GM04503 (cell line): ENCODE data around the gene CRYGN.

ENCODE experiments used
- DNase-seq: peaks from one replicate; pipeline ENCODE4 v3.0.0-alpha.2; 2012; ENCODE audit warnings: low read depth

The CRYGN gene

DNA sequence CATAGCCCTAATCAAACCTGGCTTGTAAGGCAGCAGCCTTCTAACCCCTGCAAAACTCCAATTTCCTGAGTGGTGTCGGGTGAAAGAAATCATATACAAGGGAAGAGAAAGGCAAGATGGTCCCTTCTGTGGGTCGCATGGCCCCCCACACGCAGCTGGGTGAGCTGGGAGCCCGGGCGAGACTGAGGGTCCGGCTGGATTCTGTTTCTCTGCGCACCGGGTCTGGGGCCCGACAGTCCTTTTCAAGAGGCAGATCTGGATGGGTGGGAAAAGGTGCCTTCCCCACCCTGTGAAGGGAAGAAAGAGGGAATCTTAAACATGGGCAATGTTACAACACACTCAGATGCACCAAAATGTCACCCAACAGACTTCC lies 48.6 kb downstream of the CRYGN start:
- no peak for DNase-seq

DNA sequence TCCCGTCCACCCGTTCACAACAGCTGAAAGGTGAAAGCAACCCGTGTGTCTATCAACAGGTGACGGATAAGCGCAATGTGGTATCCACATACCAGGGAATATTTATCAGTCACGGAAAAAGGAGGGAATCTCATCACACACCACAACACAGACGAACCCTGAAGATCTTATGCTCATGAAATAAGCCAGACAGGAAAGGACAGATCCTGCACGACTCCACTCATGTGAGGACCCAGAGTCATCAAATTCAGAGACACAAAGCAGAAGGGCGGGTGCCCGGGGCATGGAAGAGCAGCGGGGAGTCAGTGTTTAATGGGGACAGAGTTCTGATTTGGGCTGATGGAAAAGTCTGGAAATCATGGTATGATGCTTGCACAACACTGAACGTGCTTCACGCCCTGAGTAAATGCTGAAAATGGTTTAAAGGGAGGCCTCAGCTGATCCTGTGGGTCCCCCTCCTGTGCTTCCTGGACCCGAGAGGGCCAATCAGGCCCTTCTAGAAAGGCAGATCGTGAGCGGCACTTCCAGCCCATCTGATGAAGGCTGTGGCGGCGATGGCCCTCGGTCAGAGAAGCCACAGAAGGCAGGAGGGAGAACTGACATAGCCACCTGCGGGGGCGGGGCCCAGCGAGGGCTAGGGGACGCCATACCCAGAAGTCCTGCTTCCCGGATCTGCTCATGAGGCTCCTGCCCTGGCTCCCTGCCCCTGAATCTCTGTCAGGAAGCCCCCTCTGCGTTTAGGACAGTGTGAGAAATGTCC lies 49.2 kb downstream of the CRYGN start:
- no peak for DNase-seq

DNA sequence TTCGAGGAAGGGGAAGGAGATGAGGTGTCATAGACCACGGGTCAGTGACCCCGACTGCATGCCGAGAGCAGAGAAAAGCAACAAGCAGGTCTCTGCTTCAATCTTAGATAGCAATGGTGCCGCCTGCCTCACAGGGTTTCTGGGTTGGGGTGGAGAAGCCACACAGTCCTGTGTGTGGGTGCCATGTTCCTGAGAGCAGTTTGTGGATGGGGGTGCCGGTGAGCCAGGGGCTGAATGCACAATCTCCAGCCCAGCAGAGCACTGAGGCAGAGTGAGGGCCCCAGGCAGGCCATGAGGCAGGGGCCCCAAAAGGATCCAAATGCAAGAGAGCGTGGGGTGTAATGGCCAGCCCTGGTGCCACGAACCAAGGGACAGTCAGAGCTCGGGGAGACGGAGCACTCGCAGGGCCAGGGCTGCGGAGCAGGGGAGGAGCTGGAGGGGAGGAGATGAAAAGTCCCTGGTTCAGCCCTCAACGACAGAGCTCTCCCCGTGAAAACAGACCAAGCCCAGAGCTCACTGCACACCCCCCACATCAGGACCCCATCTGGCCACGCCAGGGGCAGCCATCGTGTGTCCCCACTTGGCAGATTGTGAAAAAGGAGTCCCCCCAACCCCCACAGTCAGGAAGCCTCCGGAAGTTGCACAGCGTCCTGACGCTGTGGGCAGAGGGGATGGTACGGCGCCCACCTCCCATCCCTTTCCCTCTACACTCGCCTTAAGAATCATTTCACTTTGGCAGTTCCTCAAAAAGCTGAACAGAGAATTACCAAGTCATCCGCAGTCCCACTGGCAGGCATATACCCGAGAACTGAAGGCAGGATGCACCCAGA lies 50.0 kb downstream of the CRYGN start:
- DNase-seq = no peak

DNA sequence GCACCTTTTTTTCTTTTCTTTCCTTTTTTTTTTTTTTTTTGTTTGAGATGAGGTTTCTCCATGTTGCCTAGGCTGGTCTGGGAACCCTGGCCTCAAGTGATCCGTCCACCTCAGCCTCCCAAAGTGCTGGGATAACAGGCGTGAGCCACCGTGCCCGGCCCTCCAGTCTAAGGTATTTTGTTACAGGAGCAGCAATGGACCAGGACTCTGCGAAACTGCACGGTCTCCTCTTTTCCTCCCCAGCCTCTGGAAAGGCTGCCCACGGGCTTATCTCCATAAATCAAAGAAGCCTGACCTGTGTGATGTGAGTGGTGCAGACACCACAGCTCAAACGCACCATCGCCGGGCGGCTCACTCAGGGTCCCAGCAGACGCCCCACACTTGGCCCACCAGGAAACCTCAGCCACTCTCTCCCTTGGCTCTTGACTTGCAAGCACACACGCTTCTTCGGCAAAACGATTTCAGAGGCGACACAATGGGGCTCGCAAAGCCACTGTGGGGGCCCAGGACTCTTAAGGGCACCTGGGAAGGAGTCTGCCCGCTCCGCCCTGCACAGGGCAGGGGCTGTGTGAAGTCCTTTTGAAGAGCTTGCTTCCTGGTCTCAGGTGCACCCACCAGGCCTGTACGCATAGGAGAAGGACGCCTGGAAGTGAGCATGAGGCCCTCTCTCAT lies 50.7 kb downstream of the CRYGN start:
- no peak for DNase-seq

DNA sequence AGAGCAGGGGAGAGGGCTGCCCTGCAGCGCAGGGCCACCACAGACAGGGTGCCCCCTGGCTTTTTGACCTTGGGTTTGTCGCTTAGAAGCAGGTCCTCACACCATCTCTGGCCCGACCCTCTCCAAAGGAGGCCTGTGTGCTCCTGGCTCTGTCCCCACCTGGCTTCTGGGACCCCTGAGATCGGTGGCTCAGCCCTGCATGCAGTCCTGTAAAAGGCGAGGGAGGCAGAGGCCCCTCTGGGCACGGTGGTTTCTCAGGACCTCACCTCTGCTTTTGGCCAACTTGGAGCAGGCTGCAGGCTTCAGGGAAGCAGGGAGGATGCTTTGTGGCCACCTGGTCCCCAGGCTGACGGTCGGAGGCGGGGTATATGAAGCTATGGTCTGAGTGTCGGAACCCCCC lies 51.5 kb downstream of the CRYGN start:
- DNase-seq = no peak

DNA sequence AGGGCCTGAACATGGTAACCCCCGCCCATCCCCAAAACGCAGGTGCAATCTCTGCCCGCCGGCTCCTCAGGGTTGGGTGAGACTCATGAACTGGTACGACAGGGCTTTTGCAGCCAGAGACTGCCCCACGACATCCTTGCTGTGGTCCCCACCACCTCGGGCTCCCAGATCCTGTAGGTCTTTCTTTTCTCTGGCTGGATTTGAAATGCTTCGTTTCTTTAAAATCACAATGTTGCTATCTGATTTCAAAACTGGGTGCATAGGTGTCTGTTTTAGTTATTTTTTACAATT lies 52.0 kb downstream of the CRYGN start:
- no peak for DNase-seq

DNA sequence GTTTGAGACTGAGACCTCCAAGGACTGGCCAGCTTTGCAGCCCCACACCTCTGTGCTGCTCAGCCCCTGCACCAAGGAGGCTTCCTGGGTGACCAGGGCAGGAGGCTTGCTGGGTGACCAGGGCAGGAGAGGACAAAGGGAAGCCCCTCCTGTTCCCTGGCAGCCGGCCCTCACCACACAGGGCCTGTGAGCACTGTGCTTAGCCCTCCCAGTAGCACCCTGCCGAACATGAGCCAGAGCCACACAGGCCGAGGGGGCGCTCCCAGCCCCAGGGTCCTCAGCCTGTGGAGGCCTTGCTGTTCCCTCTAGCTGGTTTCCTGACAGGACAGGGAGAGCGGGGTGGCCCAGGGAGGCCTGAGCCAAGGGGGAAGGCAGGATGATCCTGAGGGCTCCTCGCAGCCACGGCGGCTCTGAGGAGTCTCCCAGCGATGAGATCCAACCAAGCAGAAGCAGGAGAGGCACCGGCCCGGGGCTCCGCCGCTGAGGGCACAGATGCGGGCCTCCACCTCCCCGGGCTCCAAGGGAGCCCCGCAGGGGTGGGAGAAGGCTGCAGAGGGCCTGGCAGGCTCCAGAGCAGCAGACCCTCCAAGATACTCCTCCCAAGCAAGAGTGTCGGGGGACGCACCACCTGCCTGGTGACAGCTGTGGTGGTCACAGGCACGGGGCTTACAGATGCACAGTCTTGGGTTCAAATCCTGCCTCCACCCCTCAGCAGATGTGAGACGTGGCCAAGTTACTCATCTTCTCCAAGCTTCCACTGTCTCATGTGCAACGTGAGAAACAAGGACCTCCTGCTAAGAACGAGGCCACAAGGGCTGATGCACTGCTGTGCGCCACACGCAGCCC lies 52.6 kb downstream of the CRYGN start:
- DNase-seq = no peak

DNA sequence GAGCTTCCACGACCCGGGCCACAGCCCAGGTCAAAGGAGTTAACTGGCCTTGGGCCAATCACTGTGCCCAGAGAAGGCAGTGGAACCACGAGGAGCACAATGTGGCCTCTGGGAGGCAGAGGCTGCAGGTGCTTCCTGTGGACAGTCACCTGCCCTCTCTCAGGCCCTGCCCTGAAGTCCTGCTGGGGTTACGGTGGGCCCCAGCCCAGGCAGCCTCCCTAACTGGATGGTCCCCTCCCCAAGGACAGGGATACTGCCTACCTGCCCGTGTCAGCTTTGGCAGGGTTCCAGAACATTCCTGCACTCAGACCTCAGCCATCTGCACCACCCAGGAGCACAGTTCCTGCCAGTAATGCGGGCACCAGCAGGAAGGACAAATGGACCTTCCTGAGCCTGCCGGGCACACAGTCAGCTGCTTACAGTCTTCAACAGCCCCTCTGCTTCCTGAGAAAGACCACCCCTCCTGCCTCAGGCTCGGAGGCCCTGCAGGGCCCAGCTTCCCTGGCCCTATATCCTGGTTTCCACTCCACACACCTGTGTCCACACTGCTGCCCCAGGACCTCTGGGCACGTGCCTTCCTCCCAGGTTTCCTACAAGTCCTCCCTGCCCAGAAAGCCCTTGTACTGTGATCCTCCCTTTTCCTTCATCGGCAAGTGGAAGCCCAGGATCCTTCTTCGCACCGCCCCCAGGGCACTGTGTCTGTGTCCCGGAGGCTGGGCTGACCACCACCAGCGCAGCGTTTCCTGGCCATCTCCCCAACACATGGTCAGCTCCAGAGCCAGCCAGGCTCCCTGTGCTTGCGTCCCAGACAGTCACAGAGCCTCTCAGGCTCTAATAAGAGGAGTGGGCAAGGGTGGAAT lies 53.4 kb downstream of the CRYGN start:
- DNase-seq = no peak

DNA sequence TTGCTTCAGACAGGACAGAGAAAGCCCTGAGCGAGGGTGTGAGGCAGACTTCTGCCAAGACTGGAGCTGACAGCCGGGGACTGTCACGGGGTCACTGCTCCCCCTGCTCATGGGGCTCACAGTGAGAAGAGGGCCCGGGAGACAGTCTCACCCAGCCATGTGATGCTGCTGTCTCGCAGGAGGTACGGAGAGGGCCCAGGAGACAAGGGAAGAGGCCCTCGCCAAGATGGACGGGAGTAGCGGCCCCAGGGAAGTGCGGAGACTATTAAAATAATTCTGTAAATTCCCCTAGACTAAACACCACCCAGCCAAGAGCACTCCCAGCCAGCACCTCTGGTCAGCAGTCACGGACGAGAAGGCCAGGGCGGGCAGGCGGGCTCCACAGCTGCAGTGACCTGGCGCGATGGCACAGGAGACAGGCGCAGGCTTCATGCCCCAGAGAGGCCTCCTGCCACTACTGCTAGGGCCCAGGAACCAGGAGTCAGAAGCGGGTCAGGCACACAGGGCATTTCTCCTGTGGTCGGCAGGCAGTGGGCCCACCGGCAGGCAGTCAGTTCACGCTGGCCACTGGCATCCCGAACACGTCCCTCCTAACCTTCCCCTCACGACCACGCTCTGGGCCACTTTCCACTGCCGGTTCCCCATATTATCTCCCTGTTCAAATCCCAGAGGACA lies 54.2 kb downstream of the CRYGN start:
- DNase-seq = no peak

DNA sequence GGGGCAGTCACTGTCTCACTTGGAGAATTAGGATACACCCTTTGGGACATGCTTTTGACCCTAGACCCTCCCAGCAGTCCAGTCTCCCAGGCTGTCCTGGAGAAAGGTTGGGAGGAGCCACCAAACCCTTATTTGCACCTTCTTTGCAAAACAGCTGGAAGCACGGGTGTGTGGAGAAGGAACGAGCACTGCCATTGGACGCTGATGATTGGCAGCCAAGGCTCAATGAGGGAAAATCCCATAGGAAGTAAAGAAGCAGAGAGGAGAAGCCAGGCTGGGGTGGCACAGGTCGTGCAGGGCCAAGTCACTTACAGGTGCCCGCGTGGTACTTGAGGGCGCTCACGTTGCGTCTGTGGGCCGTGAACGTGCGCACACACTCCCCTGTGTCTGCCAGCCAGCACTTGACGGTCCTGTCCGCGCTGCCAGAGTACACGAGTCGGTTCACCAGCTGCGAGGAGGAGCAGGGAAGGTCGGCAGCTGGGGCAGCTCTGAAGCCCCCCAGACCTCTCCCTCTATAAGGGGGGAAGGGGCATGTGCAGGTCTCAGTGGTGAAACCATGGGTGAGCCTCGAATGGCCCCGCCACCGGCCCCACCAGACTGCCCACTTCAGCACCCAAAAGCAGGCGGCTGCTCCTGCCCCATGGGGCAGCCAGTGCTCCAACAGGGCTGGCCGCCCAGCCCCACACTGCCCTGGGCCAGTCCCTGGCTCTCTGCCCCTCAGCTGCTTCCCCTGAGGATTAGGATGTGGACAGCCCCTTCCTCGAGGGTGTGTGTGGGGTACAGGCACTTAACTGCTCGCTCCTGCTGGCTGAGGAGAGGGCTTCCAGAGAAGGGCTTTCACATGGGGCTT lies 54.9 kb downstream of the CRYGN start:
- DNase-seq = no peak

DNA sequence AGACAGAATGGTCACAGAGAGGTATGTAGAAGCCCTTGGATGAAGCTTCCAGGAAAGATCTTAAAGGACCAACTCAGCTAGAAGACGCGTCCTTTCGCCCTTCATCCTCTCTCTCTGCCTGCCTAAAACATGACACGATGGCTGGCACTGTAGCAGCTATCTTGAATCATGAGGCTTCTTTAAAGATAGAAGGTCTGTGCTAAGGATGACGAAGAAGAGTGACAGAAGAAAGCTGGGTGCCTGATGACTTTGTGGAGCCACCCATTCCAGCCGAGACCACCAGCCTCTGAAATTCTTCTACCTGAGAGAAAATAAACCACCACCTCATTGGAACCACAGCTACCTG lies 55.6 kb downstream of the CRYGN start:
- DNase-seq = no peak

DNA sequence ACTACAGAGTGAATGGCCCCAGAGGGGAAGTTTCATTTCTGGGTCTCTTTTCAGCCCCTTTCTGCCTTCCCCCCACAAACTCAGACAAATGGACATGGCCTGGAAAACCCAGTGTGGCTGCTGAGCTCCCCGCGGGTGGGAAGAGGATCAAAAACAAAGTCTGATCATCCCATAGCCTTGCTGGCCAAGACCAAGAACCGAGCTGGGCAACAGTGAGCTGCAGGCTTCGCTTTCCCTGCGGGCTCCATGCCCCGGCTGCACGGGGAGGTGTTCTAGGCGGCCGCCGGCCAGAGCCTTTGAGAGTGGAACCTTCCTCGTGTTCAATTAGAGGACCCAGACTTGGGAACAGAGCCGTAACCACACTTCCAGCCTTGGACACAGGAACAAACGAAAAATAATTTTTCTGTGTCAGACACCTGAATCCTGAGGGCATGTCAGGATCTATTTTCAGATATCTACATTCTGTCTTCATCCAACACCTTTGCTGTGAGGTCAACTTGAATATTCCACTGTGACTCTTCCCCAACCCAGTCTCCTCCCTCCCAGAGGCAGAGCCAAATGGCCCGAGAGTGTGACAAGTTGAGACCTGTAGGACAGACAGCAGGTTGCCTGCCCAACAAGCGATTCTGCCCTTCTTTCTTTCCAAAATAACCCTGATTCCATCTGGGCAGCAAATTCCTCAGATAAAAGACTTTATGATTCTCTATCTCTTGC lies 56.1 kb downstream of the CRYGN start:
- no peak for DNase-seq

DNA sequence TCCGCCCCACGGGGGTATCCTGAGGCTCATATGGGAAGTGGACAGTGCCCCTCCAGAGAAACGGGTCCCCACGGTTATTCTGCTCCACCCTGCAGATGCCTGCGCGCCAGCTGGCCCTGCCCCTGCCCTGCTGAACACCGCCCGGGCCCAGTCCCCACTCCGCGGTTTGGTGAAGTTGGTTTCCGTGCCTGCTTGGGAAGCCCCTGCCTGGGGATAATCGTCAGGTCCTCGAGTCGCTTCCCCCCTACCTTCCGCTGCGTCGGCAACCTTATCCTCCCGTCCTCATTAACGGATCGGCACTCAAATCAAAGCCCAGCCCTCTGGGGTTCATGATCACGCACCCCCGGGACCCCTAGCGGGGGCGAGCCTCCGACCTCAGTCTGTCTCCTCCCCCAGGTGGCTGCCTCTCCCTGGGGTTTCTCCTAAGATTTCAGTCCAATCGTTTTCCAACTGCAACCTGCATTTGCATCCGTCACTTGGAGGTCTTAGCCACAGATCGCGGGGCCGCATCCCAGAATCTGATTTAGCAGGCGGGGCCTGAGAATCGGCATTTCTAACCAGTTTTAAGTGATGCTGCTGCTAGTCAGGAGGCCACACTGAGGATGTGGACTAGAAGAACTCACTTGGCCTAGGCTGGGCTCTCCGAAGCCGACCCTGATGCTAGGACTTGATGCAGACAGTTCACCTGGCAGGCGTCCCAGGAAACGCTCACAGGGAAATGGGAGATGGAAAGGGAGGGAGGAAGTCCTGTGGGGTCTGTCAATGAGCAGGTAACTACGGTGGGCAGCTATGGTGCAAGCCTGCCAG lies 57.7 kb downstream of the CRYGN start:
- no peak for DNase-seq

DNA sequence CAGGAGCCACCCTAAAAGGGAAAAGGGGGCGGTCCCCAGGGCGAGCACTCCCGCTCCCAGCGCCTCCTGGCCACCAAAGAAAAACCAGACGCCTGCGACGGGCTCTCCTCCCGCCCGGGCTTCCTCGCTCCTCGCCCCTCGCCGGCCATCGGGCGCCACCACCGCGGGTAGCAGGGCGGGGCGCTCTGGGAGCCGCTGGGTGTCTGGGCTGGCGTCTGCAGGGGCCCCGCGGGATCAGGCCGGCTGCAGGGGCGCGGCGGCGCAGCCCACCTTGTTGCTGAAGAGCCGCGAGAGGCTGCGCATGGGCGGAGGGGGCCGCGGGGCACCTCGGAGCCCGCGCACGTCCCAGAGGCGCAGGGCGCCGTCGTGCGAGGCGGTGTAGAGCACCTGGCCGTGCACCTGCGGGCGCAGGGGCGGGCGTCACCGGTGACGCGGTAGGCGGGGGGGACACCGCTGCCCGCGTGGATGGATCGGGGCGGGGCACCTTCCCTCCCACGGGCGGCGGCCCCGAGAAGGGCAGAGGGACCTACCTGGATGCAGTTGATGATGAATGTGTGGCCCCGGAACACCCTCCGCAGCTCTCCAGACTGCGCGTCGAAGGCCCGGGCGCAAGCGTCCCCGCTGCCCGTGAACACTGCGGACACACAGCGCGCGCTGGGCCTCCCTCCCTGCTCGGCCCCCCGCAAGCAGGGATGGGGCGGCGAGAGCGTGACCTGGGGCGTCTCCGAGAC lies 58.4 kb downstream of the CRYGN start:
- DNase-seq = no peak

DNA sequence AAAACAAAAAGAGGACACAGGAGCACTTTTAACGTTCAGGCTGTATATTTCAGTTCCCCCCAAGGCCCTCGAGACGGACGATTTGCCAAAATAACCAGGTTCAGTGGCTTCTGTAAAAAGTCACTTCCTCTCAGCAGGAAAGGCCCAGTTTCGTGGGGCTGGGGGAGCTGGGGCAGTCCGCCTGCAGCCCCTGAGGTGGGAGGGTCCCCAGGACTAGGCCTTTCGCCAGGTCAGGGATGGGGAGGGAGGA lies 58.9 kb downstream of the CRYGN start:
- no peak for DNase-seq

DNA sequence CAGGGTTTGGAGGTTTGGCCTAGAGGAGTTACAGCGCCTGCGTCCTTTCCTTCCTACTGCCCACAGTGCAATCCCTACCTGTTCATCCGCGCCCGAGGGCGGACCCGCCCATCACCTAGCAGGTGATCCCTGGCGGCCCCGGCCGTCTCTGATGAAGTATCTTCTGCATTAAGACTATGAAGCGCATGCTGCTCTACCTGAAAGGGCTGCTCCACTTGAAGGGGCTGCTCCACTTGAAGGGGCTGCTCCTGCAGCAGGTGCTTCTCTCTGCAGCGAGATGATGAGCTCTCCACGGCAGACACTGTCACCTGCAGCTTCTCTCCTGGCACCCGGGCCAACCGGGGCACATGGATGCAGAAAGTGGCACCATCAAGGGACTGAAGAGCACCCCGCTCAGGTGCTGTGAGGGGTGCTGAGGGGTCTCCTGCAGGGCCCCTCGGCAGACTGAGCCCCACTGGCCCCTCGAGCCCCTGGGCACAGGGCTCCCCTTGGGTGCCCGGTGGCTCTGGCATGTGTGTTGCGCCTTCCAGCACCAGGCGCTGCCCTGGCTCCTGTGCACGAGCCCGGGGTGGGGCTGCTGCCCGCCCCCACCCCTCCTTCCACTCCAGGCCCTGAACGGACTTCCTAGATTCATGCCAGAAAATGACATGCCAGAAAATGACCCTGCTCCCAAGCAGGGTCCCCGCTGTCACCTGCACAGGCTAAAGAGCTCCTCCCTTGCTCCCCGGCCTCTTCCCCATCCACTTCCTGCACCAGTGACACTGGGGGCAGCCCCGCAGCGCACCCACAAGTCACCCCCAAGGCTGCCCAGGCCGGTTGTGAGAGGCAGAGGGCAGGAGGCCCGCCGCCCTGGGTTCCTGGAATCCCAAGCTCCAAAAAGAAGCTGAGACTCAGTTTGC lies 59.5 kb downstream of the CRYGN start:
- DNase-seq = no peak
